H1 (cell line): ENCODE measurements around the gene ADGB. TPM values are rescaled to one million over a fixed set of nuclear protein-coding genes. Genes with fewer than 3 reads are reported as not detected.

Source experiments
- CTCF ChIA-PET: fragments of 300-600 bp; sonication (Branson Sonifier 250); formaldehyde crosslinking; loops from one replicate; lab custom pipeline; 2021; ENCODE audit not compliant: partially characterized antibody; lab: Charles Lee
- POLR2A ChIA-PET: fragments of 300-600 bp; sonication (Branson Sonifier 250); formaldehyde crosslinking; loops from one replicate; lab custom pipeline; 2021; ENCODE audit warnings: inconsistent platforms; ENCODE audit not compliant: partially characterized antibody; lab: Charles Lee
- DNase-seq, 2 experiments: peaks; one replicate each; pipeline versions ENCODE4 v3.0.0 to v3.0.0-alpha.2; 2010 to 2022; ENCODE audit warnings: low spot score in 2 of 2, low read depth in 1 of 2, mixed read lengths in 1 of 2
- FAIRE-seq: peaks from 2 replicates; lab custom pipeline; 2011; peaks lifted over from hg19 to GRCh38; lab: Jason Lieb, UNC
- H2AFZ ChIP-seq: 2 replicates; pipeline ENCODE4 v1.8.1; 2012; ENCODE audit warnings: low read length, inconsistent platforms
- H2AK5ac ChIP-seq: 2 replicates; pipeline ENCODE4 v1.6.1; 2013; ENCODE audit warnings: low read depth, low read length
- H2BK120ac ChIP-seq: replicated peaks from 2 replicates; pipeline ENCODE3; 2013; ENCODE audit warnings: low read depth, low read length, inconsistent platforms
- H2BK12ac ChIP-seq: 2 replicates; pipeline ENCODE4 v1.6.1; 2013; ENCODE audit warnings: low read depth, low read length
- H2BK15ac ChIP-seq: 2 replicates; pipeline ENCODE4 v1.6.1; 2013; ENCODE audit warnings: low read length
- H2BK20ac ChIP-seq: 2 replicates; pipeline ENCODE4 v1.6.1; 2013; ENCODE audit warnings: low read length
- H2BK5ac ChIP-seq: 2 replicates; pipeline ENCODE4 v1.6.1; 2013; ENCODE audit warnings: low read depth, low read length
- H3K14ac ChIP-seq: 2 replicates; pipeline ENCODE4 v1.6.1; 2013; ENCODE audit warnings: inconsistent platforms; ENCODE audit not compliant: insufficient read length
- H3K18ac ChIP-seq: 2 replicates; pipeline ENCODE4 v1.6.1; 2013; ENCODE audit warnings: low read length; ENCODE audit errors: extremely low read depth
- H3K23ac ChIP-seq: 2 replicates; pipeline ENCODE4 v1.6.1; 2013; ENCODE audit warnings: inconsistent platforms; ENCODE audit not compliant: insufficient read length
- H3K23me2 ChIP-seq: 2 replicates; pipeline ENCODE4 v1.6.1; 2013; ENCODE audit warnings: low read depth, low read length
- H3K27ac ChIP-seq: 2 replicates; pipeline ENCODE4 v1.6.1; 2011; ENCODE audit warnings: low read depth, low read length, inconsistent platforms
- H3K27me3 ChIP-seq, 4 experiments: replicated peaks in 1 of 4; 1 replicate in 1 of 4; 2 replicates in 3 of 4; pipeline versions ENCODE4 v1.6.1 to v1.8.1; 2011 to 2013; ENCODE audit warnings: low read length in 3 of 4, mild to moderate bottlenecking in 3 of 4, inconsistent platforms in 2 of 4, mixed read lengths in 2 of 4, moderate library complexity in 1 of 4; ENCODE audit not compliant: control insufficient read depth in 3 of 4, insufficient read depth in 3 of 4; ENCODE audit errors: extremely low read depth in 1 of 4
- H3K36me3 ChIP-seq, 4 experiments: 2 replicates each; pipeline versions ENCODE4 v1.6.1 to v1.8.1; 2011 to 2013; ENCODE audit warnings: mild to moderate bottlenecking in 4 of 4, low read length in 3 of 4, moderate library complexity in 2 of 4, control low read depth in 1 of 4, inconsistent platforms in 1 of 4; ENCODE audit not compliant: insufficient read depth in 4 of 4, control insufficient read depth in 2 of 4
- H3K4ac ChIP-seq: replicated peaks from 2 replicates; pipeline ENCODE3; 2013; ENCODE audit warnings: low read length, low read depth, mixed read lengths, inconsistent platforms; ENCODE audit not compliant: insufficient read length
- H3K4me1 ChIP-seq, 4 experiments: replicated peaks in 1 of 4; 1 replicate in 1 of 4; 2 replicates in 3 of 4; pipeline versions ENCODE4 v1.6.1 to v1.8.1; 2011 to 2013; ENCODE audit warnings: low read length in 3 of 4, inconsistent platforms in 2 of 4, mixed read lengths in 1 of 4; ENCODE audit not compliant: insufficient read depth in 4 of 4, control insufficient read depth in 3 of 4
- H3K4me2 ChIP-seq, 2 experiments: 2 replicates each; pipeline versions ENCODE4 v1.6.1 to v1.8.1; 2011 to 2013; ENCODE audit warnings: low read depth in 2 of 2, low read length in 2 of 2, control low read depth in 1 of 2, inconsistent platforms in 1 of 2, mild to moderate bottlenecking in 1 of 2; ENCODE audit not compliant: insufficient read depth in 1 of 2
- H3K4me3 ChIP-seq, 4 experiments: fragments of 200-600, 300-600 bp in 1 of 4; sonication (generic), shearing (Covaris generic), sonication (Bioruptor Twin) in 1 of 4; 2 replicates each; pipeline versions ENCODE4 v1.5.1 to v1.8.1; 2011 to 2016; ENCODE audit warnings: low read length in 4 of 4, low read depth in 3 of 4, control low read depth in 2 of 4, inconsistent platforms in 2 of 4, mild to moderate bottlenecking in 2 of 4, mixed read lengths in 1 of 4, moderate library complexity in 1 of 4; ENCODE audit not compliant: insufficient read depth in 2 of 4; ENCODE audit errors: extremely low read depth in 1 of 4
- H3K56ac ChIP-seq: replicated peaks from 2 replicates; pipeline ENCODE3; 2013; ENCODE audit warnings: low read depth, mild to moderate bottlenecking, mixed read lengths, low read length, inconsistent platforms; ENCODE audit not compliant: insufficient read length
- H3K79me1 ChIP-seq: 2 replicates; pipeline ENCODE4 v1.6.1; 2013; ENCODE audit warnings: low read depth, low read length, control low read depth
- H3K79me2 ChIP-seq, 2 experiments: 2 replicates each; pipeline versions ENCODE4 v1.6.1 to v1.8.1; 2012 to 2013; ENCODE audit warnings: low read length in 2 of 2, mild to moderate bottlenecking in 2 of 2, inconsistent platforms in 1 of 2; ENCODE audit not compliant: insufficient read depth in 2 of 2, control insufficient read depth in 1 of 2
- H3K9ac ChIP-seq, 4 experiments: replicated peaks in 1 of 4; 1 replicate in 1 of 4; 2 replicates in 3 of 4; pipeline versions ENCODE4 v1.6.1 to v1.8.1; 2011 to 2013; ENCODE audit warnings: low read depth in 3 of 4, low read length in 3 of 4, control low read depth in 2 of 4, mild to moderate bottlenecking in 2 of 4, moderate library complexity in 2 of 4, inconsistent platforms in 1 of 4; ENCODE audit errors: extremely low read depth in 1 of 4
- H3K9me3 ChIP-seq, 2 experiments: 2 replicates each; pipeline versions ENCODE4 v1.6.1 to v1.8.1; 2012 to 2013; ENCODE audit warnings: mild to moderate bottlenecking in 2 of 2, moderate library complexity in 2 of 2, control low read depth in 1 of 2, inconsistent platforms in 1 of 2, low read depth in 1 of 2, low read length in 1 of 2, mixed read lengths in 1 of 2; ENCODE audit not compliant: insufficient read depth in 2 of 2
- H4K20me1 ChIP-seq, 2 experiments: replicated peaks in 1 of 2; 2 replicates each; pipeline versions ENCODE3 to v1.8.1; 2011 to 2013; ENCODE audit warnings: inconsistent platforms in 2 of 2, low read length in 2 of 2, mild to moderate bottlenecking in 1 of 2; ENCODE audit not compliant: insufficient read depth in 2 of 2, control insufficient read depth in 1 of 2
- H4K5ac ChIP-seq: 2 replicates; pipeline ENCODE4 v1.6.1; 2013; ENCODE audit warnings: low read length, low read depth, mixed read lengths, inconsistent platforms; ENCODE audit not compliant: insufficient read length
- H4K8ac ChIP-seq: 2 replicates; pipeline ENCODE4 v1.8.0; 2013; ENCODE audit warnings: mild to moderate bottlenecking, moderate library complexity, low read length, inconsistent platforms; ENCODE audit not compliant: insufficient read depth; ENCODE audit errors: extremely low read depth
- H4K91ac ChIP-seq: replicated peaks from 2 replicates; pipeline ENCODE3; 2013; ENCODE audit warnings: low read length, mixed read lengths, inconsistent platforms; ENCODE audit not compliant: insufficient read length
- CTCF ChIP-seq, 3 experiments: IDR thresholded peaks; 1 replicate in 2 of 3; 2 replicates in 1 of 3; pipeline versions ENCODE4 v1.5.1 to v1.6.1; 2011; ENCODE audit warnings: low read length in 3 of 3, mild to moderate bottlenecking in 3 of 3, inconsistent platforms in 2 of 3, low read depth in 1 of 3, moderate library complexity in 1 of 3; ENCODE audit not compliant: insufficient read depth in 1 of 3; ENCODE audit errors: control extremely low read depth in 1 of 3
- GABPA ChIP-seq: IDR thresholded peaks from 2 replicates; pipeline ENCODE4 v1.6.1; 2011; ENCODE audit warnings: mild to moderate bottlenecking, low read length, moderate library complexity, borderline replicate concordance; ENCODE audit not compliant: insufficient read depth
- KDM5A ChIP-seq: fragments of 200-600 bp; IDR thresholded peaks from 2 replicates; pipeline ENCODE4 v1.7.1; 2012; ENCODE audit warnings: mild to moderate bottlenecking, low read length, inconsistent platforms, mixed read lengths
- SP1 ChIP-seq: IDR thresholded peaks from 2 replicates; pipeline ENCODE4 v1.6.1; 2011; ENCODE audit warnings: low read depth, low read length
- SP4 ChIP-seq: IDR thresholded peaks from 2 replicates; pipeline ENCODE4 v1.6.1; 2012; ENCODE audit warnings: low read length, inconsistent platforms
- YY1 ChIP-seq: IDR thresholded peaks from 2 replicates; pipeline ENCODE4 v1.6.1; 2011; ENCODE audit warnings: low read depth, mild to moderate bottlenecking, low read length
- WGBS, 2 experiments: shearing (Covaris generic) in 1 of 2; methylation state at CpG; one replicate each; pipeline versions ENCODE4 v1.1.6 to v1.1.7; 2013 to 2015; ENCODE audit warnings: low lambda C conversion rate in 2 of 2, mixed read lengths in 2 of 2, inconsistent platforms in 1 of 2, low coverage in 1 of 2, missing lambda C conversion rate in 1 of 2; ENCODE audit not compliant: insufficient replicate concordance in 2 of 2, insufficient coverage in 1 of 2, insufficient read length in 1 of 2; ENCODE audit errors: extremely low coverage in 1 of 2, missing lambda C conversion rate in 1 of 2; 5-methylcytosine and 5-hydroxymethylcytosine counted together
- polyA plus RNA-seq, 7 experiments: library from polyadenylated mRNA; depleted of rRNA in 3 of 7; stranded (reverse) in 5 of 7; unstranded in 2 of 7; fragments of >200 nt in 5 of 7; fragments of 200-250 nt in 2 of 7; gene quantifications; 1 replicate in 5 of 7; 2 replicates in 1 of 7; 4 replicates in 1 of 7; pipeline versions ENCODE4 v1.2.1 to v1.2.3, GENCODE V29; 2011 to 2013; ENCODE audit warnings: missing spikeins in 2 of 7, mixed read lengths in 2 of 7
- total RNA-seq: library from RNA; stranded (reverse); fragmentation: NEBNext Ultra II Directional; extraction: Animal tissue kit (Norgen Biotek cat#: 25700); gene quantifications from 2 replicates; pipeline ENCODE4 v1.2.1, GENCODE V29; 2021
- TF ChIP-seq, protein P1 (sequence below): IDR thresholded peaks from 2 replicates; pipeline ENCODE4 v1.6.1; 2012; ENCODE audit warnings: inconsistent platforms

The ADGB gene
- total and polyA plus RNA-seq, 2 of the 8 experiments (the other 6 are each of a cell fraction or from before 2014, with no cell fraction given) = not detected

GRCh38 chr6:146594495-146594894, 4.3 kb upstream of the ADGB start:
- H4K5ac ChIP-seq = no peak overlapping the region
- H3K23me2 ChIP-seq = peaks cover 3% of the 10 kb centered on the region; the same call in 1 of the 2 replicates
- H2BK5ac ChIP-seq = no peak overlapping the region
- ChIA-PET CTCF (no interaction called here), POLR2A (no interaction called here)
- H4K91ac ChIP-seq = no peak overlapping the region
- H3K4ac ChIP-seq = no peak overlapping the region
- H3K79me1 ChIP-seq = no peaks in the 10 kb centered on the region
- no peak overlapping the region for H2BK12ac ChIP-seq
- H3K23ac ChIP-seq = no peak overlapping the region
- no peak overlapping the region for H2AK5ac ChIP-seq
- no peak overlapping the region for H4K8ac ChIP-seq
- no peak overlapping the region for H2BK15ac ChIP-seq
- H2AFZ ChIP-seq = no peak overlapping the region
- no peaks in the 10 kb centered on the region for H3K36me3 ChIP-seq
- FAIRE-seq = no peak
- H3K14ac ChIP-seq = no peak overlapping the region
- TF ChIP-seq YY1 = no peak
- no peak for TF ChIP-seq GABPA
- TF ChIP-seq, protein P1, sequence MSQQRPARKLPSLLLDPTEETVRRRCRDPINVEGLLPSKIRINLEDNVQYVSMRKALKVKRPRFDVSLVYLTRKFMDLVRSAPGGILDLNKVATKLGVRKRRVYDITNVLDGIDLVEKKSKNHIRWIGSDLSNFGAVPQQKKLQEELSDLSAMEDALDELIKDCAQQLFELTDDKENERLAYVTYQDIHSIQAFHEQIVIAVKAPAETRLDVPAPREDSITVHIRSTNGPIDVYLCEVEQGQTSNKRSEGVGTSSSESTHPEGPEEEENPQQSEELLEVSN = no peak
- no peak for TF ChIP-seq SP4
- no peak for TF ChIP-seq KDM5A
- no peak for TF ChIP-seq CTCF (IDR thresholded peaks at IDR 0.05; ENCODE audit: control extremely low read depth in 1 of 3, insufficient read depth in 1 of 3, low read depth in 1 of 3, low read length in 3 of 3)
- TF ChIP-seq SP1 = no peak
- H3K4me2 ChIP-seq = no peak overlapping the region
- no peaks in the 10 kb centered on the region for H3K79me2 ChIP-seq
- H3K9ac ChIP-seq = no peak overlapping the region
- H2BK20ac ChIP-seq = no peak overlapping the region
- DNase-seq = no peak
- no peak overlapping the region for H3K56ac ChIP-seq
- no peak overlapping the region for H3K4me3 ChIP-seq
- peaks cover 0 to 4% (median 0%) of the 10 kb centered on the region in 4 experiments; a peak in 2 of 7 replicates for H3K4me1 ChIP-seq
- H3K9me3 ChIP-seq = no peaks in the 10 kb centered on the region
- H3K18ac ChIP-seq = no peak overlapping the region
- no peak overlapping the region for H3K27ac ChIP-seq
- no peaks in the 10 kb centered on the region for H4K20me1 ChIP-seq
- no peaks in the 10 kb centered on the region for H3K27me3 ChIP-seq
- WGBS, 2 experiments = 91% methylated on average over 1 of the region's 1 CpG; no CpG with 5 or more reads in 1 of the 2 experiments
- no peak overlapping the region for H2BK120ac ChIP-seq
